Measurements from ENCODE around the gene METTL6.

The METTL6 gene

GRCh38 chr3:15455756-15456155, 28.4 kb upstream of the METTL6 start:
- Mint-ChIP-seq H3K4me3 (no peak overlapping the region), H3K9me3 (no peaks in the 10 kb centered on the region), H3K4me1 (no peaks in the 10 kb centered on the region), H3K36me3 (peaks cover 13 to 15% of the 10 kb centered on the region in 2 donors), H3K27me3 (no peaks in the 10 kb centered on the region), H3K27ac (no peak overlapping the region)
- ATAC-seq (replicated peaks), result no peak
- no peak for DNase-seq

GRCh38 chr3:15454965-15455364, 27.6 kb upstream of the METTL6 start:
- ATAC-seq (replicated peaks) (no peak), DNase-seq (no peak)
- H3K4me1 Mint-ChIP-seq, result no peaks in the 10 kb centered on the region
- H3K27ac Mint-ChIP-seq, result no peak overlapping the region
- H3K9me3 Mint-ChIP-seq, result no peaks in the 10 kb centered on the region
- no peaks in the 10 kb centered on the region for H3K27me3 Mint-ChIP-seq
- H3K4me3 Mint-ChIP-seq, result no peak overlapping the region
- H3K36me3 Mint-ChIP-seq, result peaks cover 16 to 21% of the 10 kb centered on the region in 2 donors

DNA sequence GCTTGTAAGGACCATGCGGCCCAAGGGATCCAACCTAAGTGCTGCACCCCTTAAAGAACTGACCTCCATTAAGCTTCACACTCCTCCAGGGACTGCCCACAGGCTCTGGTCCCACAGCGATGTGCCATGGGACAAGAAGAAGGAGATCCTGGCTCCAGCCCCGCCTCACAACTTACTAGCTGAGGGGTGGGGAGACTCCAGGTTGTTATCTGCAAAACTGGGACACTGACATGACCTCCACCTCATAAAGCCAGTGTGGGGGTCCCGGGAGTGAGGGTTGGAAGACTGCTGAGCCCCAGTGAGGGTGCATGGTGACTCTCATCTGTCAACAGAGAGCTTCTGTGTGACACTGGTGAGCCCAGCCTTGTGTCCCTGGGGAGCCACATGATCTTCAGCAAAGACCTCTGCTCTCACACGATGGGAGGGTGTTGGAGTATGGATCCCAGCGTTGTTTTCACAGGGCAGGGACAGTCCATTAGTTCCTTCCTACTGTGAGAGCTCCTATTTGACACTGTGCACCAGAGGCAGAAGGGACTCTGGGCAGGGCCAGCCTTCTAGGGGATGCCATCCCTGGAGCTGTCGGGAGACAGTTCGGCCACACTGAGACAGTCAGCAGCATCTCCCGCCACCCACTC, 26.8 kb upstream of the METTL6 start:
- no peaks in the 10 kb centered on the region for H3K9me3 Mint-ChIP-seq
- no peak overlapping the region for H3K4me3 Mint-ChIP-seq
- peaks cover 16 to 27% of the 10 kb centered on the region in 2 donors for H3K36me3 Mint-ChIP-seq
- no peak for DNase-seq
- peak in 1 of 2 donors; percentile 43 for ATAC-seq (replicated peaks)
- no peaks in the 10 kb centered on the region for H3K4me1 Mint-ChIP-seq
- no peaks in the 10 kb centered on the region for H3K27me3 Mint-ChIP-seq
- H3K27ac Mint-ChIP-seq, result no peak overlapping the region

DNA sequence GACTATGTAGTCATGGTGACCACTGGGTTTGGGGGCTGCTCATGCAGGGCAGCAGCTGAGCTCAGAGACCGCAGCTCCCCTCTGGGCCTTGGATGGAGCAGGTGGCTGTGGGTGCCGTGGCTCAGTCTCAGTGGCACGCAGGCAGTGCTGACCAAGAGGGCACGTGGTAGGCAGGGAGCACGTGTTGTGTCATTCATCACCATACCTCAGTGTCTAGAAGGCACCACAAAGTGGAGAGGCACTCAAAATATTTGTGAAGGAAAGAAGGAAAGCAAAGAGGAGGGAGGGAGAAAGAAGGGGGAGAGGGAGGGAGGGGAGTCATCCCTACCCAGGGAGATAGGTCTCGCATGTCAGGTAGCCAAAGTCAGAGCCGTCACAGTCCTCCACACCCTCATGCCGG, 26.2 kb upstream of the METTL6 start:
- no peak overlapping the region for H3K27ac Mint-ChIP-seq
- peaks cover 16 to 30% of the 10 kb centered on the region in 2 donors for H3K36me3 Mint-ChIP-seq
- no peak overlapping the region for H3K4me3 Mint-ChIP-seq
- no peaks in the 10 kb centered on the region for H3K27me3 Mint-ChIP-seq
- H3K4me1 Mint-ChIP-seq, result no peaks in the 10 kb centered on the region
- H3K9me3 Mint-ChIP-seq, result no peaks in the 10 kb centered on the region
- ATAC-seq (replicated peaks), result no peak
- DNase-seq, result no peak

- Mint-ChIP-seq H3K9me3 (no peaks in the 10 kb centered on the region), H3K36me3 (peaks cover 12 to 26% of the 10 kb centered on the region in 2 donors), H3K27me3 (no peaks in the 10 kb centered on the region), H3K4me1 (no peaks in the 10 kb centered on the region), H3K4me3 (no peak overlapping the region), H3K27ac (no peak overlapping the region)
- no peak for ATAC-seq (replicated peaks)
- no peak for DNase-seq
Observed at GRCh38 chr3:15452961-15453360, 25.6 kb upstream of the METTL6 start.

DNA sequence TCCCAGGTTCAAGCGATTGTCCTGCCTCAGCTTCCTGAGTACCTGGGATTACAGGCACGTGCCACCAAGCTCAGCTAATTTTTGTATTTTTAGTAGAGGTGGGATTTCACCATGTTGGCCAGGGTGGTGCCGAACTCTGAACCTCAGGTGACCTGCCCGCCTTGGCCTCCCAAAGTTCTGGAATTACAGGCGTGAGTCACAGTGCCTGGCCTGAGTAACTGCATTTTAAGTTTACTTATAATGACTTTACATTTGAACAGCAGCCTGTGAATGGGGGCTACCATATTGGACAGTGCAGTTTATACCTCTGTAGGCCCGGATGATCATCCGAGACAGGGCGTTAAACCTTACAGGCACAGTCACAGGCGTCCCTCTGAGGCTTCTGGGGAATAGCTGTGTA, 24.8 kb upstream of the METTL6 start:
- DNase-seq (no peak), ATAC-seq (replicated peaks) (no peak)
- H3K4me1 Mint-ChIP-seq, result no peaks in the 10 kb centered on the region
- H3K27ac Mint-ChIP-seq, result no peak overlapping the region
- H3K36me3 Mint-ChIP-seq, result peaks cover 11 to 26% of the 10 kb centered on the region in 2 donors
- H3K27me3 Mint-ChIP-seq, result no peaks in the 10 kb centered on the region
- H3K4me3 Mint-ChIP-seq, result no peak overlapping the region
- no peaks in the 10 kb centered on the region for H3K9me3 Mint-ChIP-seq

DNA sequence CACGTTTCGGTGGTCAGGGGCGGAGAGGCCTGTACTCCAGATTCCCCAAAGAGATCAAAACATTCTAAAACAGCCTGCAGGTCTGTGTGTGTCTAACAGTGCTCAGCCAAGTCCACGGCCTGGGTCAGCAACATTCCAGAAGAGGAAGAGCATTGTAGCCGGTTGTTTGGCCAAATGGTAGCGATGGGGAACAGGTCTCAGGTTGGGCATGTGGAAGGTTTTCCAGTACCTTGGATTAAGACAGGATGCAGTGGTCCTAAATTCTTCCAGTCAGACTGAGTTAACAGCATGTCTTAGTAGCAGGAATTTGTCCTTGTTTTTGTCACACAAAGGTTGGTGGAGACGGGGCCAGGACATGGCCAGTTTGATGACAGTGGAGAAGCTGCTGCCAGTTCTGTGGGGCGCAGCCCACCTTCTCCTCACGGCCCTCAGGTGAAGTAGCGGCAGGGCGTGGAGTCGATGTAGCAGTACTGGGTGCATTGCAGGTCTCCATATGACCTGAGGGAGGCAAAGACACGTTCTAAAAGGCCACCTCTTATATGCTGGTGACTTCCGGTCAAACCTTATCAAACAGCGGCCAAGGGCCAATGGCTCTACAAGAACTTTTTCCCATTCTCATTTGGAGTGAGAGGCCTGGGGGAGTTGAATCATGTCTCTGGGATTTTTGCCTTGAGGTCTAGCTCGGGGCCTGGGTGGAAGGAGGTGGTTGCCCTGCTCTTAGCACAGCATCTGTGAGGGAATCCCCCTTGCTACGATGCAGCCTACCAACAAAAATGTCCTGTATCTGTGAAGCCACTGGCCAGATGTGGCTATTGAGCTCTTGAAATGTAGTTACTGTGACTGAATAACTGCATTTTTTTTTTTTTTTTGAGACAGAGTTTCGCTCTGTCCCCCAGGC, 24.1 kb upstream of the METTL6 start:
- H3K36me3 Mint-ChIP-seq, result peaks cover 10 to 29% of the 10 kb centered on the region in 2 donors
- H3K4me1 Mint-ChIP-seq, result no peaks in the 10 kb centered on the region
- ATAC-seq (replicated peaks), result no peak
- no peaks in the 10 kb centered on the region for H3K27me3 Mint-ChIP-seq
- no peak for DNase-seq
- H3K9me3 Mint-ChIP-seq, result no peaks in the 10 kb centered on the region
- H3K27ac Mint-ChIP-seq, result no peak overlapping the region
- no peak overlapping the region for H3K4me3 Mint-ChIP-seq

- no peak for DNase-seq
- no peak for ATAC-seq (replicated peaks)
- no peak overlapping the region for H3K4me3 Mint-ChIP-seq
Observed at GRCh38 chr3:15450438-15451215, 23.3 kb upstream of the METTL6 start.

GRCh38 chr3:15449489-15450224, 22.3 kb upstream of the METTL6 start:
- no peak overlapping the region for H3K4me3 Mint-ChIP-seq
- no peaks in the 10 kb centered on the region for H3K27me3 Mint-ChIP-seq
- no peaks in the 10 kb centered on the region for H3K4me1 Mint-ChIP-seq
- H3K9me3 Mint-ChIP-seq, result no peaks in the 10 kb centered on the region
- no peak for ATAC-seq (replicated peaks)
- DNase-seq, result no peak
- peaks cover 18 to 41% of the 10 kb centered on the region in 2 donors for H3K36me3 Mint-ChIP-seq
- H3K27ac Mint-ChIP-seq, result no peak overlapping the region

More at GRCh38 chr3:15450438-15451215, 23.3 kb upstream of the METTL6 start:
- Mint-ChIP-seq H3K9me3 (no peaks in the 10 kb centered on the region), H3K4me1 (no peaks in the 10 kb centered on the region), H3K36me3 (peaks cover 11 to 33% of the 10 kb centered on the region in 2 donors), H3K27ac (no peak overlapping the region), H3K27me3 (no peaks in the 10 kb centered on the region)

GRCh38 chr3:15443826-15444524, 16.6 kb upstream of the METTL6 start:
- H3K27ac Mint-ChIP-seq, result no peak overlapping the region
- H3K27me3 Mint-ChIP-seq, result no peaks in the 10 kb centered on the region
- DNase-seq (no peak), ATAC-seq (replicated peaks) (no peak)
- no peaks in the 10 kb centered on the region for H3K9me3 Mint-ChIP-seq
- no peaks in the 10 kb centered on the region for H3K4me1 Mint-ChIP-seq
- H3K36me3 Mint-ChIP-seq, result peaks cover 42 to 64% of the 10 kb centered on the region in 2 donors
- H3K4me3 Mint-ChIP-seq, result no peak overlapping the region

GRCh38 chr3:15440891-15441290, 13.5 kb upstream of the METTL6 start:
- H3K4me3 Mint-ChIP-seq, result no peak overlapping the region
- no peaks in the 10 kb centered on the region for H3K27me3 Mint-ChIP-seq
- no peak for ATAC-seq (replicated peaks)
- H3K4me1 Mint-ChIP-seq, result peaks cover 0 to 6% of the 10 kb centered on the region in 2 donors
- H3K27ac Mint-ChIP-seq, result no peak overlapping the region
- H3K36me3 Mint-ChIP-seq, result peaks cover 47 to 74% of the 10 kb centered on the region in 2 donors
- H3K9me3 Mint-ChIP-seq, result no peaks in the 10 kb centered on the region
- no peak for DNase-seq

GRCh38 chr3:15439476-15439875, 12.1 kb upstream of the METTL6 start:
- no peaks in the 10 kb centered on the region for H3K9me3 Mint-ChIP-seq
- DNase-seq, result no peak
- peak in 1 of 2 donors; percentile 45 for ATAC-seq (replicated peaks)
- no peak overlapping the region for H3K27ac Mint-ChIP-seq
- no peak overlapping the region for H3K4me3 Mint-ChIP-seq
- H3K27me3 Mint-ChIP-seq, result no peaks in the 10 kb centered on the region
- H3K4me1 Mint-ChIP-seq, result peaks cover 0 to 6% of the 10 kb centered on the region in 2 donors
- peaks cover 42 to 66% of the 10 kb centered on the region in 2 donors for H3K36me3 Mint-ChIP-seq

DNA sequence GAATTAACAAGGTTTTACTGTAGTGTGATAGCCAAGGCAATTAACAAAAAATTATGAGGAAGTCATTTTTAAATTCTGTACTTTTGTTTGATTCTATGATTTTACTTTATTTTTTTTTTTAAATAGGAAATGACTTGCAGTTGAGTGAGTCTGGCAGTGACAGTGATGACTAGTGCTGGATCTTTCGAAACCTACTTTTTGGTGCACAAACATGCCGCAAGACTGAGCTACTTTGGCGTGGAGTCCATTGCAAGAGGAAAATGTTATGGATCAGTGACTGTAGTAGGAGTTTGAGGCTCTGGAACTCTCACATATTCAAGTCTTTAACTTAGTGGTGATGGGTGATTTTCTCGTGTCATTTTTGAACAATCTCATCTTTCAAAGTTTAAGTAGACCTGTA, 11.6 kb upstream of the METTL6 start:
- Mint-ChIP-seq H3K36me3 (peaks cover 38 to 61% of the 10 kb centered on the region in 2 donors), H3K9me3 (no peaks in the 10 kb centered on the region), H3K27ac (no peak overlapping the region), H3K4me1 (peaks cover 0 to 6% of the 10 kb centered on the region in 2 donors), H3K27me3 (no peaks in the 10 kb centered on the region), H3K4me3 (no peak overlapping the region)
- DNase-seq (no peak), ATAC-seq (replicated peaks) (no peak)

All from stimulated activated naive B cell treated with anti-CD40 and anti-IgM and Interleukin-4, amounts not matched to agents 10 μg/mL and 1 μg/mL and 100 μg/mL, for 72 hours (primary cell).